SK-N-SH treated with all-trans-retinoic acid at 6 μM for 48 hours (cell line): ENCODE measurements around the gene TET2.

Source experiments
- ARNTL ChIP-seq: fragments of 450-650 bp; formaldehyde crosslinking; IDR thresholded peaks from 2 replicates; pipeline ENCODE4 v1.5.0; 2020; ENCODE audit warnings: low read depth, mild to moderate bottlenecking, moderate library complexity, borderline replicate concordance
- ISL1 ChIP-seq: fragments of 250-450 bp; sonication (Bioruptor Pico); IDR thresholded peaks from 2 replicates; pipeline ENCODE4 v2.1.2; 2022; ENCODE audit warnings: mild to moderate bottlenecking, moderate library complexity
- ZFP3 ChIP-seq: fragments of 250-450 bp; sonication (Bioruptor Pico); IDR thresholded peaks from 2 replicates; pipeline ENCODE4 v1.5.0; 2020; ENCODE audit warnings: mild to moderate bottlenecking, moderate library complexity
- ZNF8 ChIP-seq: fragments of 450-650 bp; formaldehyde crosslinking; IDR thresholded peaks from 2 replicates; pipeline ENCODE4 v1.5.0; 2020; ENCODE audit warnings: mild to moderate bottlenecking, moderate library complexity

DNA sequence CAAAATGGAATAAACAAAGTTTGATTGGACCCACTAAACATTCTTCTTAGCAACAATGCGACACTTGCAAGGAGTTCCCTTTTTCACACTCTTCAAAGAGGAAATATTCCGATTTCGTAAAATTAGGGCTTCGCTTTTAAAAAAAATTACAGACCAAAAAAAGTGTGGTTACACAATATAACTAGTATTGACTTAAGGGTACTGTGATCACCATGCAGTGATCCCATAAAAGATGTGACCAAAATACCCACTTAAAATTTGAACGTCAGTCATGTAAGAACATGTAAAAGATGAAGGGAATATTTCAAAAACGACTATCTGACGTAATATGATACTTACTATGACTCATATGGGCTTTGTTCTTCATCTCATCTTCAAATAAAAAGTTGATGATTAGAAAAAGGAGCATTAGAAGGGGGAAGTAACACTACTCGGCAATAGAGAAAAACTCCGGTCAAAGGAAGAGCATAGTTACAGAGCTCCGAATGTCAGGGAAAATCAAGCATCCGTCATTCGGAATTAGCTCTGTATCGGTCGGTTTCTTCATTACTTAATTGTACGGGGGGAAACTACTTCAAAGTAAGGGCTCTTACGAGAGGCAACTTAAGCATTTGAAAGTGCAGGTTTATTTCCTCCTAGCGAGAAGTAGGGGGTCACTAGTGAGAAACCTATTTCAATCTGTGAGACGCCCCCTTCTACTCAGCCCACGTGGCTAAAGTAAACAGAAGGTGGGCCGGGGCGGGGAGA lies 1.3 kb upstream of the TET2 start:
- TF ChIP-seq ARNTL (no peak), ZFP3 (CRISPR knock-in tag) (no peak), ISL1 (no peak), ZNF8 (CRISPR knock-in tag) (no peak)
